Endothelial cell (in vitro differentiated cells): ENCODE data around the gene ALDH1A2. TPM values are rescaled to one million over a fixed set of nuclear protein-coding genes. Genes with fewer than 3 reads are reported as not detected.

Experiments used
- DNase-seq: peaks from one replicate; pipeline ENCODE4 v3.0.0; 2021; ENCODE audit warnings: low spot score
- H3K27ac Mint-ChIP-seq: one replicate; pipeline ENCODE4 v1.8.0; 2021; ENCODE audit warnings: mixed read lengths, inconsistent platforms; ENCODE audit not compliant: unreplicated experiment
- H3K27me3 Mint-ChIP-seq: one replicate; pipeline ENCODE4 v1.8.0; 2021; ENCODE audit warnings: mild to moderate bottlenecking, moderate library complexity, mixed read lengths, inconsistent platforms; ENCODE audit not compliant: unreplicated experiment
- H3K36me3 Mint-ChIP-seq: one replicate; pipeline ENCODE4 v1.8.0; 2021; ENCODE audit warnings: mild to moderate bottlenecking, low read depth, mixed read lengths, inconsistent platforms; ENCODE audit not compliant: unreplicated experiment
- H3K4me1 Mint-ChIP-seq: one replicate; pipeline ENCODE4 v1.8.0; 2021; ENCODE audit warnings: mild to moderate bottlenecking, mixed read lengths, inconsistent platforms; ENCODE audit not compliant: unreplicated experiment
- H3K4me3 Mint-ChIP-seq: one replicate; pipeline ENCODE4 v1.8.0; 2021; ENCODE audit warnings: mild to moderate bottlenecking, mixed read lengths, inconsistent platforms; ENCODE audit not compliant: unreplicated experiment
- H3K9me3 Mint-ChIP-seq: one replicate; pipeline ENCODE4 v1.8.0; 2021; ENCODE audit warnings: mixed read lengths, inconsistent platforms; ENCODE audit not compliant: unreplicated experiment
- CTCF ChIP-seq: fragments of 200-600 bp; sonication (generic); IDR thresholded peaks from one replicate; pipeline ENCODE4 v1.5.0; 2021; ENCODE audit warnings: antibody characterized with exemption; ENCODE audit not compliant: unreplicated experiment
- total RNA-seq: library from RNA; stranded (reverse); fragmentation: NEBNext Ultra II Directional; extraction: Animal tissue kit (Norgen Biotek cat#: 25700); gene quantifications from one replicate; pipeline ENCODE4 v1.2.1, GENCODE V29; 2021; ENCODE audit not compliant: unreplicated experiment

ALDH1A2 gene
- total RNA-seq, 1 donor from 2014 or later: 2.6 TPM

- Mint-ChIP-seq H3K36me3 (no peaks in the 10 kb centered on the region), H3K27ac (no peak overlapping the region), H3K9me3 (no peaks in the 10 kb centered on the region), H3K4me1 (no peaks in the 10 kb centered on the region), H3K4me3 (no peak overlapping the region), H3K27me3 (peaks cover 4% of the 10 kb centered on the region)
- TF ChIP-seq CTCF: no peak
- no peak for DNase-seq
These were observed 156.1 kb downstream of the ALDH1A2 start for GRCh38 chr15:57909388-57909787.

GRCh38 chr15:57903626-57904025 lies 161.9 kb downstream of the ALDH1A2 start:
- Mint-ChIP-seq H3K4me3 (no peak overlapping the region), H3K4me1 (no peaks in the 10 kb centered on the region), H3K36me3 (no peaks in the 10 kb centered on the region), H3K27ac (no peak overlapping the region), H3K27me3 (peaks cover 4% of the 10 kb centered on the region), H3K9me3 (no peaks in the 10 kb centered on the region)
- TF ChIP-seq CTCF: no peak
- no peak for DNase-seq

Other genes starting within 250 kb of the ALDH1A2 start
- gene AQP9, start 72.7 kb upstream of the ALDH1A2 start, total RNA-seq: not detected